ENCODE measurements around the gene PADI3.

The PADI3 gene

GRCh38 chr1:17272066-17272465 lies 23.2 kb downstream of the PADI3 start:
- DNase-seq (ENCODE audit: low spot score) (no peak), FAIRE-seq (no peak)

- FAIRE-seq (no peak), DNase-seq (ENCODE audit: low spot score) (no peak)
Observed at GRCh38 chr1:17272646-17273045, 23.7 kb downstream of the PADI3 start.

GRCh38 chr1:17273096-17273495 lies 24.2 kb downstream of the PADI3 start:
- FAIRE-seq = no peak
- DNase-seq (ENCODE audit: low spot score) = no peak

- DNase-seq (ENCODE audit: low spot score) (peak; percentile 62), FAIRE-seq (no peak)
Observed at GRCh38 chr1:17274186-17275170, 25.6 kb downstream of the PADI3 start.

- DNase-seq (ENCODE audit: low spot score) (peak; percentile 88), FAIRE-seq (no peak)
Observed at GRCh38 chr1:17276568-17276967, 27.7 kb downstream of the PADI3 start.

- DNase-seq (ENCODE audit: low spot score) = no peak
- FAIRE-seq = no peak
Observed at GRCh38 chr1:17277511-17278159, 28.7 kb downstream of the PADI3 start.

- FAIRE-seq (peak; percentile 46), DNase-seq (ENCODE audit: low spot score) (no peak)
Observed at GRCh38 chr1:17278996-17279830, 30.3 kb downstream of the PADI3 start.

GRCh38 chr1:17280436-17280835 lies 31.5 kb downstream of the PADI3 start:
- DNase-seq (ENCODE audit: low spot score) (no peak), FAIRE-seq (no peak)

- FAIRE-seq (no peak), DNase-seq (ENCODE audit: low spot score) (no peak)
Observed at GRCh38 chr1:17280894-17281293, 32.0 kb downstream of the PADI3 start.

GRCh38 chr1:17281775-17282181 lies 32.9 kb downstream of the PADI3 start:
- FAIRE-seq (no peak), DNase-seq (ENCODE audit: low spot score) (no peak)

- no peak for FAIRE-seq
Observed at GRCh38 chr1:17282836-17283235, 33.9 kb downstream of the PADI3 start.

GRCh38 chr1:17286646-17287045 lies 37.7 kb downstream of the PADI3 start:
- DNase-seq (ENCODE audit: low spot score) (no peak), FAIRE-seq (no peak)

More at GRCh38 chr1:17282836-17283235, 33.9 kb downstream of the PADI3 start:
- DNase-seq (ENCODE audit: low spot score) = no peak

GRCh38 chr1:17287130-17287776 lies 38.4 kb downstream of the PADI3 start:
- FAIRE-seq = no peak
- peak; percentile 66 for DNase-seq (ENCODE audit: low spot score)

GRCh38 chr1:17289721-17290120 lies 40.8 kb downstream of the PADI3 start:
- DNase-seq (ENCODE audit: low spot score) = no peak
- no peak for FAIRE-seq

- no peak for FAIRE-seq
- no peak for DNase-seq (ENCODE audit: low spot score)
Observed at GRCh38 chr1:17290553-17290952, 41.7 kb downstream of the PADI3 start.

- no peak for DNase-seq (ENCODE audit: low spot score)
- no peak for FAIRE-seq
Observed at GRCh38 chr1:17292299-17293160, 43.6 kb downstream of the PADI3 start.

GRCh38 chr1:17293681-17294425 lies 45.0 kb downstream of the PADI3 start:
- FAIRE-seq = no peak
- no peak for DNase-seq (ENCODE audit: low spot score)

GRCh38 chr1:17295292-17295691 lies 46.4 kb downstream of the PADI3 start:
- FAIRE-seq = no peak

GRCh38 chr1:17296086-17296485 lies 47.2 kb downstream of the PADI3 start:
- DNase-seq (ENCODE audit: low spot score) (no peak), FAIRE-seq (no peak)

More at GRCh38 chr1:17295292-17295691, 46.4 kb downstream of the PADI3 start:
- no peak for DNase-seq (ENCODE audit: low spot score)

All from urothelium cell line (cell line).